NOMO-1 (cell line): Measurements from ENCODE around the gene VCY.
"Not testable (repeated sequence)": the region's sequence is repeated elsewhere in the genome, so short reads cannot be mapped to it uniquely, and the experiment has no call there.

Source experiments
- DNase-seq, 2 experiments: peaks; one replicate each; lab custom pipeline; 2025; ENCODE audit not compliant: unreplicated experiment in 2 of 2; lab: John Stamatoyannopoulos, UW

Gene VCY

DNA sequence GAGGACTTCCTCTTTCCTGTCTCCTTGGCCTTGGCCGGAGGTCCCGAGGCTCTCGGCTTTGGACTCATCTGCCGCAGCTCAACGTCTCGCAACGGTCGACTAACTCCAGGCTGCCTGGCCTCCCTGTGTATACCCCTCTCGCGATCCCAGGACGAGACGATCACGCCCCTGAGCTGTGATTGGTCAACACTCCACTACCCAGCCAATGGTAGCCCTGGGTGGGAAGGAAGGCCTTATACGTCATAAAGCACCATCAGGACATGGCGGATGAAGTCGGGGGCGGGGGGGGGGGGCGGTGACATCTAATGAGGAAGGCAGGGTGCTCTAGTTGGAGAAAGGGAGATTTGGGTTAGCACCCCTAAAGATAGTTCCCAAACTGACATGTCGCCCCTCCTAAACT is at the start of gene VCY:
VCY (minus strand) TSS at position 101 of the 400 bp plus-strand sequence; CDS start at position 68, 33 bp downstream.
- not testable (repeated sequence) for DNase-seq

DNA sequence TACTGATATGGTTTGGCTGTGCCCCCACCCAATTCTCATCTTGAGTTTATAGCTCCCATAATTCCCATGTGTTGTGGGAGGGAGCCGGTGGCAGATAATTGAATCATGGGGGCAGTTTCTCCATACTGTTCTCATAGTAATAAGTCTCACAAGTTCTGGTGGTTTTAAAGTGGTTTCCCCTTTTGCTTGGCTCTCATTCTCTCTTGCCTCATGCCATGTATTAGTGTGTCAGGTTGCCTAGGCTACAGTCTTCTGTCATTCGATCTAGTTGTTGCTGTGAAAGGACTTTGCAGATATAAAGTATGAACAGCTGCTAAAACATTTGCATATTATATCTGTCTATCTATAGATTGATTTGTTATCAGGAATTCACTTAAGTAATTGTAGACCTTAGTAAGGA is 44.1 kb upstream of the VCY start:
- DNase-seq = not testable (repeated sequence)

DNA sequence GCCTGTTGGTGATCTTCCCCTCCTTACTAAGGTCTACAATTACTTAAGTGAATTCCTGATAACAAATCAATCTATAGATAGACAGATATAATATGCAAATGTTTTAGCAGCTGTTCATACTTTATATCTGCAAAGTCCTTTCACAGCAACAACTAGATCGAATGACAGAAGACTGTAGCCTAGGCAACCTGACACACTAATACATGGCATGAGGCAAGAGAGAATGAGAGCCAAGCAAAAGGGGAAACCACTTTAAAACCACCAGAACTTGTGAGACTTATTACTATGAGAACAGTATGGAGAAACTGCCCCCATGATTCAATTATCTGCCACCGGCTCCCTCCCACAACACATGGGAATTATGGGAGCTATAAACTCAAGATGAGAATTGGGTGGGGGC is 25.6 kb upstream of the VCY start:
- not testable (repeated sequence) for DNase-seq

DNA sequence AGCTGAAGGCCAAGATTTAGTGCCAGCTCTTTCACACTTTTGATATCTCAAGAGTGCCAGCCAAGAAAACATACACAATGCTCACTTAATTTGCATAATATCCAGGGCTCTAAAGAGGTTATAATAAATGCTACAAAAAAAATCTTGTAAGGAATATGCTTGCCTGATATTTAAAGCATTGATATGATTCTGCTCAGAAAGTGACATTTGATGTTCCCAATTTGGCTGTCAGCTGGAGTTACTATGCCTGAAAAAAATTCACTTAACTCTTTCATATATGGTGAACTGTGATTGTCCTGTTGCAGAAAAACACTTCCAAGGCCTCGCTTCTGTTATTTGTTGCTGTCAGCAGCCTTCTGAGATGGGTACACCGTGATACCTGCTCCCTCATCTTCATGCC is 43.9 kb downstream of the VCY start:
- not testable (repeated sequence) for DNase-seq
